NCI-H82 treated with DMSO at 0.1 percent for 48 hours (cell line): Measurements from ENCODE around the gene RTN4R.

Experiments used
- DNase-seq: peaks from one replicate; lab custom pipeline; 2025; ENCODE audit not compliant: unreplicated experiment; lab: John Stamatoyannopoulos, UW

The RTN4R gene

DNA sequence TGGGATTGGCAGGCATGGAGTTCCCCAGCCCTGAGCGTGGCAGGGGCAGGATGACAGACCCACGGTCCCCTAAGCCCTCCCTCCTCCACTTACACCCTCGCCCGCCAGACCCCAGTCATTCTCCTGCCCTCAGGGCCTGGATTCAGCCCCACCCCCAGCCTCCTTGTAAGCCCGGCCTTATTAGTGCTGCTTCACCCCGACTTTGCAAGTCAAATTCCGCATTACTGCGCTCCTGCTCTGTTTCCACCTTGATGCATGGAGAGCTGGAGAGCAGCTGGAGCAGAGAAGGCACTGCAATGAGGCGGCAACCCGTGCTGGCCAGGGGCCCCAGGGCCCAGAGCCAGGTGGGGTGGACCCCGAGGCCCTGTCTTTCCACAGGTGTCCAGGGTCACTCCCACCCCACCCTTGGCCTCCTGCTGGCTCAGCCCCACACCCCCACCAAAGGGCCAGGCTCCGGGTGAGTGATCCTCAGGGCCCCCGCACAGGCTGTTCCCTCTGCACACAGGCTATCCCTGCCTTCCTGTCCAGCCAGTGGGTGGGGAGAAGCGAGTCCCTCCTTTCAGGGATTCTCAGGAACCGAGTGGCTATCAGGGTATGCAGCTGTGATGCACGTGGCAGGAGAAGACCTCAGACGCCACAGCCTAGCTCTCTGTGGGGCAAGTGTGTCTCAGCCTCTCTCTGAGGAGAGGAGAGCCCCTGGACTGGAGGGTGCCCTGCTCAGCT, 36.4 kb downstream of the RTN4R start:
- DNase-seq = no peak

DNA sequence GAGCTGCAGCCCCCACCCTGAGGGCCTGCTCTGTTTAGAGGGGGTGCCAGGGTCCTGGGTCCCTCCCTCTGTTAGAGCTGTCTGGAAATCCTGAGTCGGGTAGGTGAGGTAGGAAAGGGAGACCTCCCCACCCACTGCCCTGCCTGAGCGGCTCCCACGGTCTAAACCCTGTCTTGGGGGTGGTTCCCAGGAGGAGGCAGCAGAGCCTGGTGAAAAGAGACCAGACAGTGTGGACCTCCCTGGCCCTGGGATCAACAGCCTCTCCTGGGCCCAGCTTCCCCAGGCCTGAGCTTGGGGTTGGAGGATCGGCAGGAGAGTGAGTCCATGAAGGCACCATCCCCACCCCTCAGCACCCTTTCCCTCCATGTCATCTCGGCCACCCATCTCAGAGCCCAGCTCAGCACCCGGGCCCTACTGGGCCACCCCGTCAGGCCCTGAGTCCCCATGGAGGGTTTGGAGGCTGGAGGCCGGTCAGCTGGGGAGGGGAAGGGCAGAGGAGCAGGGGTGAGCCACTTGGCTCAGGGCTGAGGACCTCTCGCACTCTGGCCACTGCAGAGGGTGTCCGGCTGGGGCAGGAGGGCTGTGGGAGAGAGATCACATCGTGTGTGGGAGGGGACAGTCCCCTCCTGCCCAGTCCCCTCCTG, 37.2 kb downstream of the RTN4R start:
- no peak for DNase-seq

DNA sequence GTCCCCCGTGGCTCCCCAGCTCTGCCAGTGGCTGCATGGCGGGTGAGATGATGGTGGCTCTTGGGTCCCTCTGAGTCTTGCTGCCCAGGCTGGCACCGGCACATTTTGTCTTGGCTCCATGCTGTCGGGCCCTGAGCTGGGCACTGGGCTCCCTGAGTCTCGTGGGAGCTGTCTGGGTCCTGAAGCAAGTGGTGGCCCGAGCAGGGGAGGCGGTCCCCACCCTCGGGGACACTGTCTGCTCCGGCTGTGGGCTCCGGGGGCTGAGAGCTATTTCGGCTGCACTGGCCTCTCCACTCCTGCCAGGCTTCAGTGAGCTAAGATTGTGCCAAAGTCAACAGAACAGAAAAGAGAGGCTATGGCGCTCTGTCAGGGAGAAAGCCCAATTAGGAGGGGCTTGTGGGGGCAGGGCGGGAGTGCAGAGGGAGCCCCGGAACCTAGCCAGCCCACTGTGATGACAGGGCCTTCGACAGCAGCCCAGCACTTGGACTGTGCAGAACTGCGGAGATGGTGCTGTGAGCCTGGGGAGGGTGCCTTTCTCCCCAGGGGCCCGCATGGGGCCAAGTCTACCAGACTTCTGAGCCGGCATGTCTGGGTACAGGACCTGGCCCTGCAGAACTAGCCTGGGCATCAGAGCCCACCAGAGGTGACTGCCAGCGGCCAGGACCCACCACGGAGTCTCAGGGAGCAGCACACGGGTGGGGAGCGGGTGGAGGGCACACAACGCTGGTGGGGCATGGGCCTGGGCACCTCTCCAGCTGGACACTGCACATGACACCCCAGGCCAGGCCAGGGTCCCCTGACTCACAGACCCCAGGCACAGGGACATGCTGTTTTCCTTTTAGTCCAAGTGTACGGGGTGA, 38.0 kb downstream of the RTN4R start:
- no peak for DNase-seq

DNA sequence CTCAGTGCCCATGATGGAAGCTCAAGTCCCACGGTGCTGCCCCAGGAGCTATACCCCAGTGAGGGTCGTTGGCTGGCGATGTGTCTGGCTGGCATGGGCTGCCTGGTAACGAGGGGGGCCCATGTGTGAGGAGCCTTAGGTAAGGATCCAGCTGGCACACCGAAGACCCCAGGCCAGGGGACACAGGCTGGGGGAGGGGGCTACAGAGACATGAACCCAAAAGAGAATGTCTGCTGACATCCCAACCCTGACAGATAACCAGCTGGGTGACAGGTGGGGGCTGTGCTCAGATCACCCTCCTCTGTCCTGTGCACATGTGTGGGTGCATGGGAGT, 39.2 kb downstream of the RTN4R start:
- no peak for DNase-seq

DNA sequence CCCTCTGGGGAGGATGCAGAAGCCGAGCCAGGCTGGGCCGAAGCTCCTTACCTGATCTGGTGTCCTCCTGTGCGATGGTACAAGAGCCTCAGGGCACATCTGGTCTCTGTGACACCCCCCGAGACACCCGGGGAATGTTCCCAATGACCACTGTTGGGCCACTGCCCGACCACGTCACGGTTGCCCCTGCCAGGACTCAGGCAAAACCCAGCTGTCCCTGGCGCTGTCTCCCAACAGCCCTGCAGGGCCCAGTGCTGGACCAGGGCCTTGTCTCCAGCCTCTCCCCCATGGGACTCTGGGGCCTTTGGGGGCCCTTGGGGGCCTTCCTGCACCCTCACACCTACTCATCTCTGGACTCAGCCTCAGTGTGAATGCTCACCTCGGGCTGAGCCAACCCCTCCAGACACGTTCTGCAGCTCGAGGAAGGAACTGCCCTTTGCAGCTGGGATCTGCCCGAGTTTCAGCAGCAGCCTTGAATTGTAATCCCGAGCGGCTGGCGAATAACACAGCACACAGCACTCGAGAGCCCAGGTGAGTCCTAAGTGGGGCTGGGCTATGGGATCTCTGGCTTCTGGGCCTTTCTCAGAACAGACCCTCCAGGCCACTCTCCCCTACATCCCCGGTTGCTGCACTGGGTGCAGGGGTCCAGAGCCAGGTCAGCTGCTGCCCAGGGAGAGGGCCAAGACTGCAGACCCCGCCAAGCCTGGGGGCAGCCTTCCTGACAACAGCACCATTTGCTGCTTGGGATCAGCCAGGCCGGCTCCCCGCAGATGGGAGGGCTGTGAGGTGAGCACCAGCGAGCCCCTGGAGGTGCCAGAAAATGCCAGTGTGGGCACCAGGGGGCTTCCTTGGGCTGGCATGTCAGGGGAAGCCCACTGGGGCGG, 39.8 kb downstream of the RTN4R start:
- no peak for DNase-seq

DNA sequence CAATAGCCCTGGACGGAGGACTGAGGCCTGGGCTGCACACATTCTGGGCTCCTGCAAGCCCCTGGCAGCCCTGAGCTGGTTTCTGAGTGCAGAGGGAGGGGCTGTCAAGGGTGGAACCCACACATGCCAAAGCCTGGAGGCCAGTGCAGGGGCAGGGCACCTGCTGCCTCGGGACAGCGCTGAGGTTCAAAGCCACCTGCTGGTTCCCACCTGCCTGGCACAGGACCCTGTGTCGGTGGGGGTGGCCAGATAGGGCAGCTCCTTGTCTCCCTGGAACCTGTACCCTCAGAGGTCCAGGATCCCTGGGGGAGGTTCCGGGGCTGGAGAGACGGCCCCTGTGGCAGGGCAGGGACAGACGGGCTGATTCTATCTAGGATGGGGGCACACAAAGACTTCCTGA, 40.8 kb downstream of the RTN4R start:
- DNase-seq = no peak

DNA sequence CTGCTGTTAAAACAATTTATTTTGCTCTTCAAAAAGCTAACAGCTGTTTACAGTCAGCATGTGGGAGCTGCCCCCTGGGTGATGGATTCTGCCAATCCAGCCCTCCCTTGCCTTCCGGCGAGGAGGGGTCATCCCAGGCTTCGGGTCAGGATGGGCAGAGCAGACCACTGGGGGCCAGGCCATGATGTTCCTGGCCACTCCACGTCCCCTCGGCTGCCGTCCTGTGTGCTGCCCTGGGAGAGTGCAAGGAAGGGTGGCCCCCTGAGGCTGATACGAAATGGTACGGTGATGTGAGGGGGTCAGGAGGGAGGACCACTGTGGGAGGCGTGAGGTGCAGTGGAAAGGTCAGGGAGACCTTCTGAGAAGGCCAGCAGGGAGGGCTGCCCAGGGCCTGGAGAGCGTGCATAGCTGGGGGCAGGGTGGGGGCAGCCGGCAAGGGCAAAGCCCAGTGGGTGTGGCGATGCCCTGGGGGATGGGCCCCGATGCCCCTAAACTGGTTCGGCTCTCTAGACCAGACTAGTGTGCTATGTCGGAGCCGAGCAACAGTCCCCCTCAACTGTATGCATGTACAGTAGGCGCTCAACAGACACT, 41.3 kb downstream of the RTN4R start:
- DNase-seq = no peak

DNA sequence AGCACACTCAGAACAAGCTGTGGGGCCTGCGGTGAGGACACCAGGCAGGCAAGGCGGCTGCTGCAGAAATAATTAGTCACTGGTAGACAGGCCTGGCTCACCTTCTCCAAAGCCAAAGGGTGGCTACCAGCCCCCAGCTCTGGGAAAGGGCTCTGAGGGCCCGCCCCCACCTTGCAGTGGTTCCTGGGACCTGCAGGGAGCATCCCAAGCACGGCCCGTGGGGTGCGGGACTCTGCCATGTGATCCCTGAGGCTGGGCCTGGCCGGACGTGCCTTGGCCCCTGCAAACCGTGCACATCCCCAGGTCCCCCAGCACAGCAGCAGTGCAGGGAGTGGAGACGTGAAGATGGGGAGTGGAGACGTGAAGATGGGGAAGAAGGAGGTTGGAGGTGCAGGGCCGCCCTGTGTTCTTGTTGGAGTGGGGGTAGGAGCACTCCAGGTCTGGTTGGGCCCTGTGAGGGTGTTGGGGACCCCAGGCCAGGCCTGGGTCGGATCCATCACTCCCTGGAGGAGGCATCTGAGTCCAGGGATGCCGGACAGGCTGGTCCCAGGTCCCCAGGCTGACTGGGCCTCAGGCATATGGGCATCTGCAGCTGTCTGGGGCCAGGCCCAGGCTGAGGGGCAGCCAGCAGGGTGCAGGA, 41.9 kb downstream of the RTN4R start:
- no peak for DNase-seq

DNA sequence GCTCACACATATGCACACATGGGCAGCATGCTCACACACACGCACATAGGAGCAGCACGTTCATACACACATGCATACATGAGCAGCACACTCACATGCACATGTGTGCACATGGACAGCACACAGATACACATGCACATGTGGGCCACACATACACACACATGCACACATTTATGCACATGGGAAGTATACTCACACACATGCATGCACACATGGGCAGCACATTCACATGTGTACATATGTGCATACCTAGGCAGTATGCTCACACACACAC, 42.5 kb downstream of the RTN4R start:
- DNase-seq = no peak

DNA sequence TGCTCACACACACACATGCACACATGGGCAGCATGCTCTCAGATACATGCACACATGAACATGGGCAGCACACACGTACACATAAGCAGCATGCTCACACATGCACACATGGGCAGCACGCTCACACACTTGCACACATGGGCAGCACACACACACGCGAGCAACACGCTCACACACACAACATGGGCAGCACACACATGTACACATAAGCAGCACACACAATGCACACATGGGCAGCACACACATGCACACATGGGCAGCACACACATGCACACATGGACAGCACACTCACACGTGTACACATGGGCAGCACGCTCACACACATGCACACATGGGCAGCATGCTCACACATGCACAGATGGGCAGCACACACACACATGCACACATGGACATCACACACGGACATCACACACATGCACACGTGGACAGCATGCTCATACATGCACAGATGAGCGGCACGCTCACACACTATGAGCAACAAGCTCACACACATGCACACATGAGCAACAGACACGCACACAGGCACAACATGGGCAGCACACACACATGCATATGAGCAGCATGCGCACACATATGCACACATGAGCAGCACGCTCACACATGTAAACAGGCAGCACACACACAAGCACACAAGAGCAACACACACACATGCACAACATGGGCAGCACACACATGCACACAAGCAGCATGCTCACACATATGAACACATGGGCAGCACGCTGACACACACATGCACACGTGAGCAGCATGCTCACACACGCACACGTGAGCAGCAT, 43.0 kb downstream of the RTN4R start:
- no peak for DNase-seq

DNA sequence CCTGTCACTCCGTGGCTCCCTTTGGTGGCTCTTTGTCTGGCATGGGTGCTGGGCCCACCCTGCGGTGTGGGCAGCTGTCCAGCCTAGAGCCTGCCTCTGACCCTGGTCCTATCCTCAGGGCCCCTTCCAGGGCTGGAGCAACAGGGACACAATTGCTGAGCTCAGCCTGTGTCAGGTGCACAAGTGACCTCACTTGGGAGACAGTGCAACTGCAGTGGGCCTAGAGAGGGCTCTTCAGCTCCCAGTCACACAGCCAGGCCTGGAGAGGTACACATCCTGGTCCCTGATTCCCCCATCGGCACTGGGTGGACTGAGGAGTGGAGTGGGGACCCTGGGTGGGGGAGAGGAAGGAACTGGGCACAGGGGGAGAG, 43.9 kb downstream of the RTN4R start:
- no peak for DNase-seq

DNA sequence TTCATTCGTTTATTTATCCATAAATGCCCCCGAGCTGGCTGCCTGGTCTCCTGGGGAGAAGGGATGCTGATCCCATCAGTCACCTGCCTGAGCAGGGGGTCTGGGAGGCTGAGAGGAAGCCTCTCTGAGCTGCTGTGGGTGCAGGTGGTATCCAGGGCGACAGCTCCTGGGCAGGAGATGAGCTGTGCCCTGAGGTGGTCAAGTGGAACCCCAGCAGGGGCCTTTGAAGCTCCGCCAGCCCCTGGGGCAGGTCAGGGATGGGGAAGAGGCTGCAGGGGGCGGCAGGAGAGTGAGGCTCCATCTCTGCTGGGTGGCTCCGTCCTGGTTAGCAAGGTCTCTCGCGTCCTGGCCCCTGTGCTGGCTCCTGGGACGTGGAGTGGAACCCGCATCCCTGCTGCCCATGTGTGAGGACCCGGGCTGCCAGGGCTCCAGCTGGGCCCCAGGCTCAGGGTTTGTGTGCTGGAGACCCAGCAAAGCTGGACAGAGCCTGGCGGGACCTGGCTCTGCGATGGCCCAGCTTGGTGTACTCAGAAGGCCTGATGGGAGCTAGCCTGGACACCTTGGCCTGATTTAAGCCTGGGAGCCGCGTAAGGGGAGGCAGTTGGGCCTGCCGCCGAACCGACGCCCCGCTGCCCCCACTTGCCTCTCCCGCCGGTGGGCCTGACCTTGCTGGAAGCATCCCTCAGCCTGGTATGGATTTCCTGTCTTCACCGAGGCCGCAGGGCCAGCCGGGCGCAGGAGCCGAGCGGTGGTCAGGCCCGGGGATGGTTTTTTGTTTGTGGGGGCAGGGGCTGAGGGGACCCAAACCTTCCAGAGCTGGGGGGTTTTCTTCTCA, 44.5 kb downstream of the RTN4R start:
- no peak for DNase-seq

DNA sequence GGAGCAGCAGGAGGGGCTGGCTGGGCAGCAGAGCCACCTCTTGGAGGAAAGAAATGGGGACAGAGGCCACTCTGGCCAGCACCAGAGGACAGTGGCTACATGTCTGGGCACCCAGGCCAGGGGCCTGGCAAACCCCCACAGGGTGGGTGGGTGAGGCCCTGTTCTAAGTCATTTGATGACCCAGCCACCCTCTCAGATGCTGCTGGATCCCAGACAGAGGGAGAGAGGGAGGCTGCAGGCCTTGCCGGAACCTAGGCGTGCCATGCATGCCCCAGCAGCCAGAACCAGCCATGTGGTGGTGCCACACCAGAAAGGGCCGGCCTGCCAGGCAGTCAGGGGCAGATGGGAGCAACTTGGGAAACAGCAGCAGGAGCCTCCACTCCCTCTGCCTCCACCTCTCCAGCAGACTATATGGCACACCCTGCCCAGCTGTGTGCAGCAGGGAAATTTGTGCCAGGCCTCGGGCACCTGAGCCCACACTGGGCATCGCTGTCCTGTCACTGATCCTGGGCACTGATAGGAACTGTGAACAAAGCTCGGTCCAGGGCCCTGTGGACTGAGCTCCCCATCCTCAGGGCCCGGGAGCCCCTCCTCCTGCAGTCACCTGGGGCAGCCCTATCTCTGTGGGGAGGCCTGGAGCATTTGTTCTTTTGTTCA, 45.2 kb downstream of the RTN4R start:
- no peak for DNase-seq

DNA sequence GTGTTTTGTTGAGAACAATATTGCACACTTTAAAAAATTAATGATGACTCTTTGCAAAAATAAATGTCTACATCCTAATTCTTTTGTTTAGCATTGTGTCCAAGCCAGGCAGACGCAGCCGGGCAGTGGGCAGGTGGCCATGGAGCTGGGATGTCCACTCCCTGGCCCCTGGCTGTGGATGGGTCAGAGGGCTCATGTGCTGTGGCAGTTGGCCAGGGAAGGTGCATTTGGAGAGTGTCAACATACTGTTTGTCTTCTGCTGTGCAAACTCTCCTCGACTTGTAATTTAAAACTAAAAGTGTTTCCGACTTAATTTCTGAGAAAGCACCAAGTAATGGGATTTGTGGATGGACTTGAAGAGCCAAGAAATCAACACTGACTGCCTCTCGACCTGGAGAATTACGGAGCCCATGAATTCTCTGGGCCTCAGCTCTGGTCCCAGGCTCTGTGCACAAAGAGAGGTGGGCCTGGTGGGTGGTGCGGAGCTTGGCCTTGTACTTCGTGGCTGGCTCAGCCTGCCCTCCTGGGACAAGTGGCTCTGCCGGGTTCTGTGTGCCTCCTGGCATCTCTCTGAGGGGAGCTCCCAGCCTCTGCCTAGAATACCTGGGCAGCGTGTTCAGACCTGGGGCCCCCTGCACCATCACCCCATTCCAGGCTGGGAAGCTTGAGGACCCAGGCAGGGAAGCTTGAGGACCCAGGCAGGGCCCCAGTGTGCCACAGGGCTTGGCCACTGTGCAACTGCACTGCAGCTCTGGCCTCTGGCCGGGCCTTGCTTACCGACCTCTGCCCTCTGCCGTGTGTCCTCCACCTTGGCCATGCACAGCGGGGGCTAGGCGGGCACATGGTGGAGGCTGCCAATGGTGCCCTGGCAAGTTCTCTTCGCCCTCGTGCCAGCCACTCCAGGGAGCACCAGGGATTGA, 46.4 kb downstream of the RTN4R start:
- no peak for DNase-seq

DNA sequence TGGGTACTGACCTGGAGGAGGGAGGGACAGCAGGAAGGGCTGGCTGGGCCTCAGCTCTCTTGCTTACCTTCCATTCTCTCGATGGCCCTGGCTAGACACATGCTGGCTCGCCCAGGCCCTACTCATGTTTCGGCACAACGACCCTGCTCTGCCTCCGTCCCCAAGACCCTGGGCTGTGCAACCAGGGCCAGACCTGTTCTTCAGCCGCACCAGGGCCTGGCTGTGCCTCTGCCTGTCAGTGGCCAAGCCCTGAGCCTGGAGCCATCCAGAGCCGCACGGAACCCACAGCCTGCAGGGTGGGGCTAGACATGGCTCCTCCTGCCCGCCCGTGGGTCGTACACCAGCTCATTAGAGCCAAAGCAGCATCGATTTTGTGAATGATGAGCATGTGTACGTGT, 47.5 kb downstream of the RTN4R start:
- no peak for DNase-seq

DNA sequence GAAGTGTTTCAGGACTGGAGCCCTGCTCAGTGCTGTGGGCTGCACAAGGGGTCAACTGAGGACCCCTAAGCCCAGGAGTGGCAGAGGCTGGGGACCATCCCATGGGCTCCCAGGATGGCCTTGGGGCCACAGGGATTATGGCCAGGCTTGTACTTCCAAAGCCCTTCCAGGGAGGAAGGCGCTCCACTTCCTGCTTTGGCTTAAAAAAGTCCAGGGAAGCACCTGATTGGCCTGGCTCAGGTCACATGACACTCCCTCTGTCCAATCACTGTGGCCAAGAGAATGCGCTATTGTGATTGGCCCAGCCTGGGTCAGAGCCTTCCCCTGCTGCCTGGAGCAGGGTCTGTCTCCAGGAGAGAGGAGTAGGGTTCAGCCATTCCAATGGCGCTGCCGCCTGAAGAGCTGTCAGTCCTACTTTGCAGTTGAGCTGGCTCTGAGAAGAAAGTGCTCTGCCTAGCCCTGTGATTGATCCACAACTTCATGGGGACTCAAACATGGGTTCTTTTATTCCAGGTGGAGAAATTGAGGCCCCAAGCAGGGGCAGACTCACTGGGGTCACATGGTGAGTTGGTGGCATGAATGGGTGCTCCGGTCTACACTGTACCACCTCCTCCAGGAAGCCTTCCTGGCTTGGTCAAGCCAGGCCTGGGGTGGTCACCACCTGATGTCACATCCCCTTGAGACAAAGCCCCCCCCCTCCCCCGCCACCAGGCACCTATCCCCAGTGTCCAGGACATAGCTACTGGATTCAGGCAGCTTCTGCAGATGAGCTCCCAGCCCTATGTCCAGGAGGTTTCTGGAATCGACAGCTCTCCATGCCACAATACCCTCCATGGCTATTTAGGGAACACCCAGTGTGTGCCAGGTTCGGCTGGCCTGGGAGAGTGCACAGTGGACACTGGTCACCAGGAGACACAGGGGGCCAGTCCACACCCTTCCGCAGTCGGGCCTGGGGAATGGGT, 48.2 kb downstream of the RTN4R start:
- DNase-seq = no peak
